IMR-90 (cell line): ENCODE measurements around the gene WNT7A.

ENCODE experiments used
- BHLHE40 ChIP-seq: fragments of 150-350 bp; IDR thresholded peaks from 2 replicates; pipeline ENCODE4 v1.6.1; 2016; ENCODE audit warnings: mild to moderate bottlenecking, low read depth, low read length
- CTCF ChIP-seq: conservative IDR thresholded peaks from 2 replicates; pipeline ENCODE4 v1.5.1; 2012; ENCODE audit warnings: mild to moderate bottlenecking, low read depth, low read length, improper control_type of control experiment
- ELK1 ChIP-seq: fragments of 150-350 bp; IDR thresholded peaks from 2 replicates; pipeline ENCODE4 v1.6.1; 2016; ENCODE audit warnings: low read depth, mild to moderate bottlenecking, low read length, moderate library complexity, borderline replicate concordance
- MXI1 ChIP-seq: IDR thresholded peaks from 2 replicates; pipeline ENCODE4 v1.6.1; 2012; ENCODE audit warnings: low read depth, mild to moderate bottlenecking, low read length, moderate library complexity, borderline replicate concordance
- POLR2A ChIP-seq: IDR thresholded peaks from 2 replicates; pipeline ENCODE4 v1.6.1; 2012; ENCODE audit warnings: mild to moderate bottlenecking, low read depth, low read length
- RAD21 ChIP-seq: IDR thresholded peaks from 2 replicates; pipeline ENCODE4 v1.6.1; 2012; ENCODE audit warnings: low read length, improper control_type of control experiment
- USF2 ChIP-seq: fragments of 150-350 bp; IDR thresholded peaks from 2 replicates; pipeline ENCODE4 v1.6.1; 2017; ENCODE audit warnings: mild to moderate bottlenecking, antibody characterized with exemption, low read length, low read depth

GRCh38 chr3:13888576-13888975 is 8.7 kb upstream of the WNT7A start:
- TF ChIP-seq BHLHE40, result no peak
- no peak for TF ChIP-seq CTCF
- no peak for TF ChIP-seq ELK1
- no peak for TF ChIP-seq MXI1
- TF ChIP-seq USF2, result no peak
- no peak for TF ChIP-seq POLR2A
- TF ChIP-seq RAD21, result no peak
